ENCODE data around the gene SUN5.

- TF ChIP-seq CTCF (IDR thresholded peaks at IDR 0.05) (no peak), POLR2A (IDR thresholded peaks at IDR 0.05) (no peak)
These were observed 15.4 kb upstream of the SUN5 start for GRCh38 chr20:33019465-33020277.
